ENCODE measurements around the gene TRIM40.
"Not testable (repeated sequence)": the region's sequence is repeated elsewhere in the genome, so short reads cannot be mapped to it uniquely, and the experiment has no call there.

Gene TRIM40

GRCh38 chr6:30136570-30137286 lies 788 bp downstream of the TRIM40 start:
- TF ChIP-seq CTCF (IDR thresholded peaks at IDR 0.05; ENCODE audit: low read length) (no peak), EZH2 (optimal IDR thresholded peaks at IDR 0.05; ENCODE audit: low read depth, low read length) (no peak), EZH2phosphoT487 (IDR thresholded peaks at IDR 0.05; ENCODE audit: low read length) (no peak)
- Histone ChIP-seq H3K4me1 (ENCODE audit: low read length) (peaks cover 19% of the 10 kb centered on the region), H4K20me1 (ENCODE audit: insufficient read depth, low read length) (no peaks in the 10 kb centered on the region), H3K9me2 (replicated peaks; ENCODE audit: insufficient read depth, low read length) (no peaks in the 10 kb centered on the region), H3K27ac (ENCODE audit: low read length) (no peak overlapping the region), H2AFZ (ENCODE audit: low read length) (no peak overlapping the region), H3F3A (ENCODE audit: insufficient read depth, low read length) (peaks cover 4% of the 10 kb centered on the region; the same call in 1 of the 2 replicates), H3K9ac (ENCODE audit: low read length) (no peak overlapping the region), H3K4me2 (ENCODE audit: low read depth, low read length) (peak overlapping the region; percentile 55; the same call in 1 of the 2 replicates), H3K36me3 (replicated peaks; ENCODE audit: insufficient read depth, low read length) (no peaks in the 10 kb centered on the region), H3K9me3 (replicated peaks; ENCODE audit: insufficient read depth, low read length) (no peaks in the 10 kb centered on the region), H3K79me2 (ENCODE audit: low read length) (no peaks in the 10 kb centered on the region), H3K4me3 (ENCODE audit: low read length) (no peak overlapping the region), H3K27me3 (replicated peaks; ENCODE audit: insufficient read depth, low read length) (peaks cover 30% of the 10 kb centered on the region)
- DNase-seq: peak; percentile 77

DNA sequence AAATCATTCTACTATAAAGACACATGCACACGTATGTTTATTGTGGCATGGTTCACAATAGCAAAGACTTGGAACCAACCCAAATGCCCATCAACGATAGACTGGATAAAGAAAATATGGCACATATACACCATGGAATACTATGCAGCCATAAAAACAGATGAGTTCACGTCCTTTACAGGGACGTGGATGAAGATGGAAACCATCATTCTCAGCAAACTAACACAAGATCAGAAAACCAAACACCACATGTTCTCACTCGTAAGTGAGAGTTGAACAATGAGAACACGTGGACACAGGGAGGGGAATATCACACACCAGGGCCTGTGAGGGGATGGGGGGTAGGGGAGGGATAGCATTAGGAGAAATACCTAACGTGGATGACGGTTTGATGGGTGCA lies 4.3 kb downstream of the TRIM40 start:
- H3K9ac ChIP-seq (ENCODE audit: low read length); H3K79me2 ChIP-seq (ENCODE audit: low read length); H3K36me3 ChIP-seq (replicated peaks; ENCODE audit: insufficient read depth, low read length); H3K9me2 ChIP-seq (replicated peaks; ENCODE audit: insufficient read depth, low read length); H3K4me3 ChIP-seq (ENCODE audit: low read length); H3K9me3 ChIP-seq (replicated peaks; ENCODE audit: insufficient read depth, low read length); H3K4me2 ChIP-seq (ENCODE audit: low read depth, low read length); H3F3A ChIP-seq (ENCODE audit: insufficient read depth, low read length); H3K27ac ChIP-seq (ENCODE audit: low read length); DNase-seq; H4K20me1 ChIP-seq (ENCODE audit: insufficient read depth, low read length); H2AFZ ChIP-seq (ENCODE audit: low read length): not testable (repeated sequence)
- H3K27me3 ChIP-seq (replicated peaks; ENCODE audit: insufficient read depth, low read length): peaks cover 29% of the 10 kb centered on the region
- peaks cover 19% of the 10 kb centered on the region for H3K4me1 ChIP-seq (ENCODE audit: low read length)

DNA sequence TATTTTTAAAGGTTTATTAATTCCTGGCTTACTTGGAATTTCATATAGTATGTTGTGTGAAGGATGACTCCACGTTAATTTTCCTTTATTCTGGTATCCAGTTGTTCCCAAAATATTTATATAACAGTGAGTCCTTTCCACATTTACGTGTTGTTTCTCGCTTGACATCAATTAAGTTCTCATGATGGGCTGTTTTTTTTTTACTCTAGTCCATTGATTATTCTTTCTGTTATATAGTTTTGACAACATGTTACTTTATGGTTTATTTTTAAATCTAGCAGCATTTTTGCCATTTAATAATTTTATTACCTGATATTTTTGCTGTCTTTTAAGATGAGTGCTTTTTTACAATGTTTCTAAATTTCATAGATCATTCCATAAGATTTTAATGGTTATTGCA lies 6.7 kb downstream of the TRIM40 start:
- Histone ChIP-seq H2AFZ (ENCODE audit: low read length) (no peak overlapping the region), H3K9me2 (replicated peaks; ENCODE audit: insufficient read depth, low read length) (no peaks in the 10 kb centered on the region), H3K4me1 (ENCODE audit: low read length) (no peaks in the 10 kb centered on the region), H3K27ac (ENCODE audit: low read length) (no peak overlapping the region), H3K27me3 (replicated peaks; ENCODE audit: insufficient read depth, low read length) (peaks cover 24% of the 10 kb centered on the region), H3K9ac (ENCODE audit: low read length) (no peak overlapping the region), H3K9me3 (replicated peaks; ENCODE audit: insufficient read depth, low read length) (no peaks in the 10 kb centered on the region), H3F3A (ENCODE audit: insufficient read depth, low read length) (no peaks in the 10 kb centered on the region), H3K4me2 (ENCODE audit: low read depth, low read length) (no peak overlapping the region), H3K79me2 (ENCODE audit: low read length) (no peaks in the 10 kb centered on the region), H4K20me1 (ENCODE audit: insufficient read depth, low read length) (no peaks in the 10 kb centered on the region), H3K36me3 (replicated peaks; ENCODE audit: insufficient read depth, low read length) (no peaks in the 10 kb centered on the region), H3K4me3 (ENCODE audit: low read length) (no peak overlapping the region)
- no peak for DNase-seq
- no peak for TF ChIP-seq EZH2 (optimal IDR thresholded peaks at IDR 0.05; ENCODE audit: low read depth, low read length)
- TF ChIP-seq EZH2phosphoT487 (IDR thresholded peaks at IDR 0.05; ENCODE audit: low read length): no peak
- TF ChIP-seq CTCF (IDR thresholded peaks at IDR 0.05; ENCODE audit: low read length): no peak

GRCh38 chr6:30143780-30144179 lies 7.8 kb downstream of the TRIM40 start:
- no peak for TF ChIP-seq EZH2phosphoT487 (IDR thresholded peaks at IDR 0.05; ENCODE audit: low read length)
- no peak for TF ChIP-seq CTCF (IDR thresholded peaks at IDR 0.05; ENCODE audit: low read length)
- H3F3A ChIP-seq (ENCODE audit: insufficient read depth, low read length): no peaks in the 10 kb centered on the region
- no peak for DNase-seq
- H3K4me3 ChIP-seq (ENCODE audit: low read length): no peak overlapping the region
- H3K79me2 ChIP-seq (ENCODE audit: low read length): no peaks in the 10 kb centered on the region
- H4K20me1 ChIP-seq (ENCODE audit: insufficient read depth, low read length): no peaks in the 10 kb centered on the region
- H3K27ac ChIP-seq (ENCODE audit: low read length): no peak overlapping the region
- no peaks in the 10 kb centered on the region for H3K9me3 ChIP-seq (replicated peaks; ENCODE audit: insufficient read depth, low read length)
- H3K27me3 ChIP-seq (replicated peaks; ENCODE audit: insufficient read depth, low read length): peaks cover 14% of the 10 kb centered on the region; the same call in 1 of the 2 replicates
- H3K4me2 ChIP-seq (ENCODE audit: low read depth, low read length): no peak overlapping the region
- no peaks in the 10 kb centered on the region for H3K4me1 ChIP-seq (ENCODE audit: low read length)
- no peaks in the 10 kb centered on the region for H3K36me3 ChIP-seq (replicated peaks; ENCODE audit: insufficient read depth, low read length)
- no peak overlapping the region for H2AFZ ChIP-seq (ENCODE audit: low read length)
- H3K9ac ChIP-seq (ENCODE audit: low read length): no peak overlapping the region
- H3K9me2 ChIP-seq (replicated peaks; ENCODE audit: insufficient read depth, low read length): no peaks in the 10 kb centered on the region

Data from MM.1S (cell line).